Measurements from ENCODE around the gene FAM111B.
"Not testable (repeated sequence)": the region's sequence is repeated elsewhere in the genome, so short reads cannot be mapped to it uniquely, and the experiment has no call there.

Gene FAM111B

GRCh38 chr11:59107721-59108120 lies 684 bp downstream of the FAM111B start:
- not testable (repeated sequence) for DNase-seq

DNA sequence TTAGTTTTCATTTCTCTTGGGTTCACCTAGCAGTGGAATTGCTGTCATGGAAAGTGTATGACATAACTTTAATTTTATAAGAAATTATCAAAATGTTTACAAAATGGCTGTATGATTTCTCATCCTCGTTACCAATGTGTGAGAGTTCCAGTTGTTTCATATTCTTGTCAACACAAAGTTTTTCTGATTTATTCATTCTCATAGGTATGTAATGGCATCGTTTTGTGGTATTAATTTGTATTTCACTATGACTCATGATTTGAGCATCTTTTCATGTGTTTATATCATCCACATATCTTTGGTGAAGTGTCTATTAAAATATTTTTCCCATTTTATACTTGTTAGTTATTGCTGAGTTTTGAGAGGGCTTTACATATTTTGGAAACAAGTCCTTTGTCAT lies 5.5 kb downstream of the FAM111B start:
- no peak for DNase-seq

- no peak for DNase-seq
Measured at GRCh38 chr11:59114344-59114743, 7.3 kb downstream of the FAM111B start.

DNA sequence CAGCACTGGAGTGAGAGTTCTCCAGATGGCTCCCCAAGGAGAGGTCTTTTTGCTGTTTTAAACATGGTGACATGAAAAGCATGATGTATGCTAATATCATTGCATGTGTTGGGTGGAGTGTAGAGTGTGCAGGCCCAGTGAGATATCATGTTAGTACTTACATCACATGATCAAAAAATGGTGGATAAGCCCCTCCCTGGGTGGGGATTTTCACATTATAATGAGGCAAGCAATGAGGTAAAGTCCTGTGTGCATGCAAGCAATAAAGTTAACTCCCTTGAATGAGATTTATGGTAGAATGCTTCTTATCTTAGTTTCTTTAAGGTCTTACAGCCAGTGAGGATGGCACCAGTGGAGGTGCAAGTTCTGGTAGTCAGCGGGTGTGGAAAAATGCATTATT lies 8.5 kb downstream of the FAM111B start:
- DNase-seq = no peak

DNA sequence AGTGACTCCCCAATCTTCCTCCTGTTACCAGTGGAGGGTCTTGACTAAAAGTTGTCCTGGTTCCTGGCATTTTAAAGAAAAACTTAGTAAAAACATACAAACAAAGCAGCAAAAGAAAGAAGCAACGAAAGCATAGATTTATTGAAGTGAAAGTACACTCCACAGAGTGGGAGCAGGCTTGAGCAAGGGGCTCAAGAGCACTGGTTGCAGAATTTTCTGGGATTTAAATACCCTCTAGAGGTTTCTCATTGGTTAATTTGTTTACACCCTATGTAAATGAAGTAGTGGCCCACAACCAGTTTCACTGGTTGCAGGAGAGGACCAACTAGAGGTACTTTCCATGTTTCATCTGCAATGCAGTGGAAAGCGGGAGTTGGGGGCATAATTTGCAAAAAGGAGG lies 10.7 kb downstream of the FAM111B start:
- DNase-seq = no peak

- no peak for DNase-seq
Measured at GRCh38 chr11:59119826-59120225, 12.8 kb downstream of the FAM111B start.

DNA sequence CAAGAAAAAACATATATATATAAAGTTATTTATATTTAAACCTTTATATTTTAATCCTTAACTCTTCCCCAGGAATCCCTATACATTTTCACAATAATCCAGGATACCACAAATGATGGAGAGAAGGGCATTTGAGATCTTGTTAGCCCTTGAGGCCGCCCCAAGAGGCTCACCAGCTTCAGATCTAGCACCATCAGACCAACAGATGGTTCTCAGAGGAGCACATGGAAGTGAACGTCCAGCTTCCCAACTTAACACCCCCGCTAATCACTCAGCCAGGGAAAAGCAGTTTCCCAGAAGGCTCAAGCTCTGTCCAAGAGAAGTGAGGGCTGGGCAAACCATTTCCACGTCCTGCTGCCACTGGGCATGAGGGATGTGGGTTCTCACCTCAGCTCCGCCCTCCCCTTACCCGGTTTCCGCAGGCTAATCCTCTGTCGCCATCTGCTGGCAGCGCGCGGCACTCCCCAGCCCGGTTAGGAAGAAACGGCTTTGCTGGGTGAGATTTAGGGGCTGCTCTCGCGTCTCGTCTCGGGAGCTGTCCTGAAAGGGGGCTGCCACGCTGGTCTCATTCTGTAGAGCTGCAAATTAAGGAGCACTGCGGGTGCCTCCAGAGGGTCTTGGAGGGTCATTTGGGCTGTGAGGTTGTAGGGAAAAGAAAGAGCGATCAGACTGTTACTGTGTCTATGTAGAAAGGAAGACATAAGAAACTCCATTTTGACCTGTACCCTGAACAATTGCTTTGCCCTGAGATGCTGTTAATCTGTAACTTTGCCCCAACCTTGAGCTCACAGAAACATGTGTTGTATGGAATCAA lies 28.8 kb downstream of the FAM111B start:
- peak; percentile 75 for DNase-seq

DNA sequence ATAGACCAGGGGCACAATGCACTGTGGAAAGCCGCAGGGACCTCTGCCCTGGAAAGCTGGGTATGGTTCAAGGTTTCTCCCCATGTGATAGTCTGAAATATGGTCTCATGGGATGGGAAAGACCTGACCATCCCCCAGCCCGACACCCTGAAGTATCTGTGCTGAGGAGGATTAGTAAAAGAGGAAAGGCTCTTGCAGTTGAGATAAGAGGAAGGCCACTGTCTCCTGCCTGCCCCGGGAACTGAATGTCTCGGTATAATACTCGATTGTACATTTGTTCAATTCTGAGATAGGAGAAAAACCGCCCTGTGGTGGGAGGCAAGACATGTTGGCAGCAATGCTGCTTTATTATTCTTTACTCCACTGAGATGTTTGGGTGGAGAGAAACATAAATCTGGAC lies 29.5 kb downstream of the FAM111B start:
- DNase-seq = not testable (repeated sequence)

GRCh38 chr11:59137190-59137589 lies 30.2 kb downstream of the FAM111B start:
- DNase-seq = no peak

- no peak for DNase-seq
Measured at GRCh38 chr11:59138643-59139042, 31.6 kb downstream of the FAM111B start.

- DNase-seq = no peak
Measured at GRCh38 chr11:59141191-59141590, 34.2 kb downstream of the FAM111B start.

DNA sequence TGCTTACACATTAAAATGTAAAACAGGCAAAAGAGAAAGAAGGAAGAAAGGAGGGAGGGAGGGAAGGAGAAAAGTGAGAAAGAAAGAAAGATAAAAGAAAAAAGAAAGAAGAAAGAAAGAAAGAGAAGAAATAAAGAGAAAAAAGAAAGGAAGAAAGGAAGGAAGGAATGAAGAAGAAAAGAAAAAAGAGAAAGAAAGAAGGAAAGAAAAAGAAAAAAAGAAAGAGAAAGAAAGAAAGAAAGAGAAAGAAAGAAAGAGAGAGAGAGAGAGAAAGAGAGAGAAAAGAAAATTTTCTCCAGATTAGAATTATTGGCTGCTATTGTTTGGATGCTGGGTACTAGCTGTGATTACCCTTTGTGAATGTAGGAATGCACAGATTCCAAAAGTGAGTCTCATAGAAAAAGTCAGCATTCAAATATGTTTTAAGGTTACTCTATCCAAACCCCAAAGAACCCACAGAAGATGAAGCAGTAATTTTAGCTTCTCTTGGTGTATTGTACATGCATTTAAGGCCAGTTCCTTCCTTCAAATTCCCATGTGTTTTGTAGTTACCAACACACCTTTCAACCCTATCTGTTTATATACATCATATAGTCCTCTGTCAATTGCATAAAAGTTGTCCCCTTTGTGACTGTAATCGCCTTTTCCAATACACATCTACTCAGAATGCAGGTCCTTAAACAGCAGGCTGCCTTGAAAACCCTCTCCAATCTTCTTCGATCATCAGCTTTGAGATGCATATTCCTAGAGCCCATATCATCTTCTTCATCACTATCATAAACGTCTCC lies 34.8 kb downstream of the FAM111B start:
- DNase-seq = no peak

GRCh38 chr11:59142530-59143507 lies 35.8 kb downstream of the FAM111B start, which contains the start of gene FAM111A:
Gene FAM111A (plus strand): TSS chr11:59142856. CDS start chr11:59148873, 6,017 bp downstream.
- peak; percentile 78 for DNase-seq

- DNase-seq = no peak
Measured at GRCh38 chr11:59144096-59144495, 37.1 kb downstream of the FAM111B start.

- peak; percentile 55 for DNase-seq
Measured at GRCh38 chr11:59144579-59145345, 37.7 kb downstream of the FAM111B start.

- no peak for DNase-seq
Measured at GRCh38 chr11:59145534-59145933, 38.5 kb downstream of the FAM111B start.

GRCh38 chr11:59151761-59152160 lies 44.7 kb downstream of the FAM111B start:
- no peak for DNase-seq

DNA sequence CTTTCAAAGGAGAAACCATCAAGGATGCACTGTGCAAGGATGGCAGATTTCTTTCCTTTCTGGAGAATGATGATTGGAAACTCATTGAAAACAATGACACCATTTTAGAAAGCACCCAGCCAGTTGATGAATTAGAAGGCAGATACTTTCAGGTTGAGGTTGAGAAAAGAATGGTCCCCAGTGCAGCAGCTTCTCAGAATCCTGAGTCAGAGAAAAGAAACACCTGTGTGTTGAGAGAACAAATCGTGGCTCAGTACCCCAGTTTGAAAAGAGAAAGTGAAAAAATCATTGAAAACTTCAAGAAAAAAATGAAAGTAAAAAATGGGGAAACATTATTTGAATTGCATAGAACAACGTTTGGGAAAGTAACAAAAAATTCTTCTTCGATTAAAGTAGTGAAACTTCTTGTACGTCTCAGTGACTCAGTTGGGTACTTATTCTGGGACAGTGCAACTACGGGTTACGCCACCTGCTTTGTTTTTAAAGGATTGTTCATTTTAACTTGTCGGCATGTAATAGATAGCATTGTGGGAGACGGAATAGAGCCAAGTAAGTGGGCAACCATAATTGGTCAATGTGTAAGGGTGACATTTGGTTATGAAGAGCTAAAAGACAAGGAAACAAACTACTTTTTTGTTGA lies 45.4 kb downstream of the FAM111B start:
- no peak for DNase-seq

GRCh38 chr11:59154610-59155009 lies 47.6 kb downstream of the FAM111B start:
- DNase-seq = no peak

DNA sequence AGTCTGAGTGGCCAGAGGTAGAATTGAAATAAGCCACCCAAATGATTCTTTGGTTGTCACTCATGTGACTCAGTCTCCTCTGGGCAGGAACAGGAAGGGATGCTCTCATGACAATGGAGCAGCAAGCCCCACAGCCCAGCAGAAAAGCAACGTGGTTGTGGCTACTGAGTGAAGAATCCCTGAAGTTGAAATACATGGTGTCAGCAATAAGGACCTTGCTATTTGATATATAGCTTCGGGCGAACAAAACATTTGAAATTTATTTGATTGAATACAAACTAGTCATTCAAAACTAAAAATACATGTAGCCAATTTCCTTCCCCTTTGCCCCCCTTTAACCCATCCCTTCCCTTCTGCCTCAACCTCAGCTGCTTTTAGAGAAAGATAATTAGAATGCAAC lies 50.4 kb downstream of the FAM111B start:
- DNase-seq = no peak

Data from effector CD8-positive, alpha-beta T cell (primary cell).